GM12801 (cell line): ENCODE results near the gene HTR5A.

Experiments used
- CTCF ChIP-seq: IDR thresholded peaks from one replicate; pipeline ENCODE4 v1.5.1; 2011; ENCODE audit warnings: control low read depth; ENCODE audit not compliant: insufficient read length; ENCODE audit errors: extremely low read depth

Gene HTR5A

GRCh38 chr7:155090684-155091083 is 20.6 kb downstream of the HTR5A start:
- no peak for TF ChIP-seq CTCF

GRCh38 chr7:155093596-155093995 is 23.5 kb downstream of the HTR5A start:
- no peak for TF ChIP-seq CTCF

GRCh38 chr7:155094636-155095135 is 24.6 kb downstream of the HTR5A start:
- TF ChIP-seq CTCF: no peak

GRCh38 chr7:155097338-155097737 is 27.2 kb downstream of the HTR5A start:
- no peak for TF ChIP-seq CTCF

- TF ChIP-seq CTCF: no peak
Measured at GRCh38 chr7:155103839-155104238, 33.7 kb downstream of the HTR5A start.

- TF ChIP-seq CTCF: no peak
Measured at GRCh38 chr7:155104913-155105312, 34.8 kb downstream of the HTR5A start.

- no peak for TF ChIP-seq CTCF
Measured at GRCh38 chr7:155106356-155106755, 36.2 kb downstream of the HTR5A start.

- no peak for TF ChIP-seq CTCF
Measured at GRCh38 chr7:155107126-155107525, 37.0 kb downstream of the HTR5A start.
